Thoracic aorta (tissue), 2 donors: ENCODE results near the gene TBC1D24. TPM values are rescaled to one million over a fixed set of nuclear protein-coding genes. Genes with fewer than 3 reads are reported as not detected.

Experiments
- ATAC-seq: fragments of 150-250 bp; one replicate; pipeline ENCODE4 v1.8.0; 2017; ENCODE audit warnings: low read depth; ENCODE audit not compliant: insufficient number of reproducible peaks, low FRiP score
- DNase-seq: peaks from one replicate; pipeline ENCODE4 v3.0.0-alpha.2; 2020; ENCODE audit warnings: low spot score
- H3K27ac ChIP-seq, 2 donors: fragments of 200-600 bp; sonication (generic); 1 replicate in 1 of 2; 2 replicates in 1 of 2; pipeline ENCODE4 v1.5.1; 2016; ENCODE audit warnings: mild to moderate bottlenecking in 2 of 2, moderate library complexity in 2 of 2
- H3K27me3 ChIP-seq: fragments of 200-600 bp; sonication (generic); replicated peaks from 2 replicates; pipeline ENCODE4 v1.6.0; 2016; ENCODE audit warnings: mild to moderate bottlenecking; ENCODE audit not compliant: insufficient read depth
- H3K36me3 ChIP-seq: fragments of 200-600 bp; sonication (generic); one replicate; pipeline ENCODE4 v1.5.1; 2016
- H3K4me1 ChIP-seq, 2 donors: fragments of 200-600 bp; sonication (generic); 1 replicate in 1 of 2; 2 replicates in 1 of 2; pipeline versions ENCODE4 v1.5.1 to v1.6.0; 2016; ENCODE audit warnings: low read depth in 2 of 2, mild to moderate bottlenecking in 1 of 2; ENCODE audit not compliant: control insufficient read depth in 1 of 2
- H3K4me3 ChIP-seq: fragments of 200-600 bp; sonication (generic); 2 replicates; pipeline ENCODE4 v1.5.1; 2016; ENCODE audit warnings: mild to moderate bottlenecking
- H3K9me3 ChIP-seq: fragments of 200-600 bp; sonication (generic); 2 replicates; pipeline ENCODE4 v1.5.1; 2016
- total RNA-seq, 2 donors: library from RNA; depleted of rRNA; stranded (reverse); fragments of >200 nt; gene quantifications; one replicate each; pipeline versions ENCODE4 v1.1.0 to v1.2.3, GENCODE V29; 2016
- TF ChIP-seq, protein P1 (sequence below): fragments of 200-600 bp; sonication (generic); IDR thresholded peaks from one replicate; pipeline ENCODE4 v1.5.1; 2019; ENCODE audit warnings: antibody characterized with exemption

Gene TBC1D24
- total RNA-seq, 2 donors from 2014 or later: 14.5 to 15.0 TPM

DNA sequence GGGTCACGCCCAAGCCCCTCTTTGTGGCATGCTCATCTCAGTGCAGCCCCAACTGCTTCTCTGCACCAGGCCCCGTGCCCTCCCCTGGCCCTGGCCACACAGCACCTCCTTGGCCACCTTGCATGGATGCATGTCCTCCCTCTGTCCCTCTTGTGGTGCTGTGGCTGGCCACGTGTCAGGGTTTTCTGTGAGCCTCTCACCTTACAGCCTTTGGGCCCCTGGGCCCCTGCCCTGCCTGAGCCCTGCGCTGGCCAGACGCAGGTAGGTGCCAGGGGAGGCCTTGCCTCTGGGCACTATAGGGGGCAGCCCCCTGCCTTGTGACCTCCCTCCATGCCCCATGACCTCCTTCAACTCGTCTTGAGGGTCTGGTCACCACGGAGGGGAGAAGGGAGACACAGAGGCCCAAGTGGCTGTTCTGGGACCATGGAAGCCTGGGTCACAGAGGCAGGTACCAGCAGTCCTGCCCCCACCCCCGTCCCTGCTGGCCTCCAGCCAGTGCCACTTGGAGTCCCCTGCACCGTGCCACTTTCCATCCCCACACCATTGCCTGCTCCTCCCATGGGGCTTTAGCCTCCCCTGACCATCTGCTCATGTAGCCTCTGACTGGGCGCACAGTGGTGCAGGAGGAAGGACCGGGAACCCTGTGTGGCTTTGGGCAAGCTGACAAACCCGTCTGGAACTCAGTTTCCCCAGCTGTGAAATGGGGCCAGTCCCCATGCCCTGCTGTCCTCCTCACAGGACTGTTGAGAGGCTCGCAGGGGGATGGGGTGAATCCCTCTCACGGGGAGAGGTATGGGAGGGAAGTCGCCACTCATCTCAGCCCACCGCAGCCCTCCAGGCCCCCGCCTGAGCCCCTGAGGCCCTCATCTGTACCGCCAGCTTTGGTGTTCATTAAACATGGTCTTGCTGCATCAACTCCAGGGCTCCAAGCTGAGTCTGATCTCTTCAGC lies 27.3 kb downstream of the TBC1D24 start:
- no peak overlapping the region for H3K27ac ChIP-seq
- TF ChIP-seq, protein P1, sequence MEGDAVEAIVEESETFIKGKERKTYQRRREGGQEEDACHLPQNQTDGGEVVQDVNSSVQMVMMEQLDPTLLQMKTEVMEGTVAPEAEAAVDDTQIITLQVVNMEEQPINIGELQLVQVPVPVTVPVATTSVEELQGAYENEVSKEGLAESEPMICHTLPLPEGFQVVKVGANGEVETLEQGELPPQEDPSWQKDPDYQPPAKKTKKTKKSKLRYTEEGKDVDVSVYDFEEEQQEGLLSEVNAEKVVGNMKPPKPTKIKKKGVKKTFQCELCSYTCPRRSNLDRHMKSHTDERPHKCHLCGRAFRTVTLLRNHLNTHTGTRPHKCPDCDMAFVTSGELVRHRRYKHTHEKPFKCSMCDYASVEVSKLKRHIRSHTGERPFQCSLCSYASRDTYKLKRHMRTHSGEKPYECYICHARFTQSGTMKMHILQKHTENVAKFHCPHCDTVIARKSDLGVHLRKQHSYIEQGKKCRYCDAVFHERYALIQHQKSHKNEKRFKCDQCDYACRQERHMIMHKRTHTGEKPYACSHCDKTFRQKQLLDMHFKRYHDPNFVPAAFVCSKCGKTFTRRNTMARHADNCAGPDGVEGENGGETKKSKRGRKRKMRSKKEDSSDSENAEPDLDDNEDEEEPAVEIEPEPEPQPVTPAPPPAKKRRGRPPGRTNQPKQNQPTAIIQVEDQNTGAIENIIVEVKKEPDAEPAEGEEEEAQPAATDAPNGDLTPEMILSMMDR: no peak

DNA sequence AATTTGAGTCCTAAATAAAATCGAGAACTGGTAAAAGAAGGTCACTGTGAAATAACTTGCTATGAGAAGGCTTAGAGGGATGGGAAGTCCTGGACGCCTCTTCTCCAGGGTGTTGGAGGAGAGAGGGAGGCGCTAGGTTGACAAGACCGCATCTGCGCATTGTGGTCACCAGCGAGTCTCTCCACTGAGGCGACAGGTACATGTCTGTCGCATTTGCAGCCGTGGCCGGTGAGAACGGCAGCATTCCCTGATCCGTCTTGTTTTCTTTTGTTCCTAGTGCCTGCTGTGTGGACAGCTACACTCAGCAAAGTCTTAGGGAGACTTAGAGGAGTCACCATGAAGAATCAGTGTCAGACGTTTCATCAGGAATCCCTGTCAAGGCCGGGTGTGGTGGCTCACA lies 30.8 kb downstream of the TBC1D24 start:
- Histone ChIP-seq H3K27me3 (no peaks in the 10 kb centered on the region), H3K36me3 (no peaks in the 10 kb centered on the region), H3K27ac (no peak overlapping the region), H3K4me1 (peaks cover 8 to 13% of the 10 kb centered on the region in 2 donors), H3K4me3 (no peak overlapping the region), H3K9me3 (no peaks in the 10 kb centered on the region)
- DNase-seq: no peak
- ATAC-seq: no peak
- TF ChIP-seq, protein P1: no peak

More for the DNA sequence above, 27.3 kb downstream of the TBC1D24 start:
- no peak for DNase-seq
- Histone ChIP-seq H3K4me1 (peaks cover 25 to 39% of the 10 kb centered on the region in 2 donors), H3K27me3 (no peaks in the 10 kb centered on the region), H3K36me3 (no peaks in the 10 kb centered on the region), H3K9me3 (no peaks in the 10 kb centered on the region), H3K4me3 (no peak overlapping the region)
- ATAC-seq: no peak

DNA sequence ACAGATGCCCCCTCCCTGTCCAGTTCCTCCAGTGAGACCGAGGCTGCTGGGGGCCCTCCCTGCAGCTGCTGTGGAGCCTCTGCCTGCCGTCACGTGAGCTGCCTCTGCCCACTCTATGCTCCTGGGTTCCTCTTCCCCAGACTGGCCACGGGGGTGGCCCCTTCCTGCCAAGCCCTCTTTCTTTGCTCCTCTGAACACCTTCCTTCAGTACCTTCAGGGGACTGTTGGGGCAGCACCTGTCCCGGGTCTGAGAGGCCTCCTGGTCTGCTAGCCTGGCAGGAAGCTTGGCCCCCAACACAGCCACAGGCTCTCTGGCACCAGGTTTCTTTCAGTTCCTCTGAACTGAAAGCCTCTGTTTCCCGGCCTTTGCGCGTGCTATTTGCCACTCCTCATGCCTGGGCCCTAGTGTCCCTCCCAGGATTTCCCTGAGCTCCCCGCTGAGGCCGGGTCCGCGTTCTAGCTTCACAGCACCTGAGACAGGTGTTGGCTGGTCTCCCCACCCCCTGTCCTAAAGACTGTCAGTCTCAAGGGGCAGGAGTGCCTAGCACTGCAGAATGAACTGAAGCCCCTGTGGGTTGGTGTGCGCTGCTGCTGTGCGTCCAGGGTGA lies 32.2 kb downstream of the TBC1D24 start:
- Histone ChIP-seq H3K4me1 (peaks cover 0 to 6% of the 10 kb centered on the region in 2 donors), H3K27me3 (no peaks in the 10 kb centered on the region), H3K27ac (peak overlapping the region in 1 of 2 donors; percentile 49), H3K4me3 (no peak overlapping the region), H3K36me3 (no peaks in the 10 kb centered on the region), H3K9me3 (no peaks in the 10 kb centered on the region)
- ATAC-seq (no peak), DNase-seq (no peak)
- TF ChIP-seq, protein P1: no peak

DNA sequence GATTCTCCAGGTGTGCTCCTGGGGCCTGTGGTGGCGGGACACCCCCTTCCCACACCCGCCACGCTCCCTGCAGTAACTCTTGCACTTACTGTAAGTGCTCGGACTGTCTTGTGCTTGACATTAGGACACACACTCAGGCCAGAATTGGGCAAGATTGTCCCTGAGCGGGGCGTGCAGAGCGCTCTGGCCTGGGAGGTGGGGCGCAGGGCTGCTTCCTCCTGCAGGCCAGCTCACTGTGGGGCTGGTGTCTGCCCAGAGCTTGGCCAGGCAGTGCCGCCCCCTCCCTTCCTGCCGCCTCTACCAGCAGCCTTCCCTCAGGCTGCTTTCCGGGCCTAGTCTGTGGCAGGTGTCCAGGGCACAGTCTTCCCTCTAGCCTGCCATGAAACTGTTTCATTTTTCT lies 32.7 kb downstream of the TBC1D24 start:
- no peak overlapping the region for H3K4me3 ChIP-seq
- no peaks in the 10 kb centered on the region for H3K27me3 ChIP-seq
- H3K9me3 ChIP-seq: no peaks in the 10 kb centered on the region
- DNase-seq (no peak), ATAC-seq (no peak)
- TF ChIP-seq, protein P1: no peak
- peak overlapping the region in 1 of 2 donors; percentile 49 for H3K27ac ChIP-seq
- H3K36me3 ChIP-seq: no peaks in the 10 kb centered on the region
- peaks cover 0 to 6% of the 10 kb centered on the region in 2 donors for H3K4me1 ChIP-seq

DNA sequence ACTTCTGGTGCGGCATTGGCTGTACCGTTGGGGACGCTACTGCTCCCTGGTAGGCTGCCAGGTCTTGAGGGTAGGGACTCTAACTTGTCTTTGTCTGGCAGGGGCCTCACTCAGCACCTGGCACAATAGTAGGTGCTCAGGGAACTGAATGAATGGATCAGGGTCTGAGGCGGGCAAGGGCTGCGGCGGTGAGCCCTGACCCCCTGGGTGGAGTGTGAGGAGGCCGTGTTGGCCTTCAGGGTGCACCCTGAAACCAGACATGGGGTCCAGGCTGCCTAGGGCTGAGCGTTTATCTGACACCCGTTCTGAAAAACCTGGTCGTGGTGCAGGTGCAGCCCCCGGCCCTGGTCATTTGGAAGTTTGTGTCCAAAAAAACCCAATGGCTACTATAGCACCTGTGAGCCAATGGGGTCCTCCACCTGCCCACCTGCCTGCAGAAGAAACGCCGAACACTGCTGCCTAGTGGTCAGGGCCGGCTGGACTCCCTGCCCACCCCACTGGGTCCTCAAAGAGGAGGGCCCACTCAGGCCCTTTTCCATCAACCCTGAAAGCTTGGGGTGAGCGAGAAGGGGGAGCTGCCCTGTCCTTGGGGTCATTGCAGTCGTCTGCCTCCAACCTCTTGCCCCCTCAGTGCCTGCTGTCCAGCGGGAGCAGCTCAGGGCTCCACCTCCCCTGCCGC lies 33.9 kb downstream of the TBC1D24 start:
- DNase-seq (no peak), ATAC-seq (no peak)
- Histone ChIP-seq H3K27ac (no peak overlapping the region), H3K4me3 (no peak overlapping the region), H3K9me3 (no peaks in the 10 kb centered on the region), H3K27me3 (no peaks in the 10 kb centered on the region), H3K36me3 (no peaks in the 10 kb centered on the region), H3K4me1 (peaks cover 0 to 12% of the 10 kb centered on the region in 2 donors)
- TF ChIP-seq, protein P1: no peak
